ENCODE measurements around the gene PZP. TPM values are rescaled to one million over a fixed set of nuclear protein-coding genes. Genes with fewer than 3 reads are reported as not detected.

PZP gene
- total and polyA plus RNA-seq, 2 of the 8 experiments (the other 6 are each of a cell fraction or from before 2014, with no cell fraction given) = 0.08 TPM; not detected in 1

DNA sequence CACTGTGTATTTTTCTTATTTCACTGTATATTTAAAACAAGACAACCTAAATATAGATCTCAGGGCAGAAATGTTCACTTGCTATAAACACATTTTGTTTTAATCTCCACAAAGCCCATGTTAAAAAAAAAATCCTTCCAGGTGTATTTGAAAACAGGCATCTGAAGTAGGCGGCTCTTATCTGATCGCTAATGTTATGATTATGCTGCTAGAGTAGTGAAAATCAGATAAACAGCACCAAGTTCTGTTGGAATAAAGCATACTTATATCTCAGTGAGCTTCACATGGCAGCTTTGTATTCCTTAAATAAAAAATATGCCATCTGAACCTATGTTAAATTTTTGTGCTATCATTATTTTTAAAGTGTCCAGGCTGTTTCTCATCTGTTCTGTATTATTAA is 47.6 kb upstream of the PZP start (continued):
- TF ChIP-seq KDM4A (IDR thresholded peaks at IDR 0.05; ENCODE audit: low read depth, low read length, severe bottlenecking) (no peak), ZNF274 (IDR thresholded peaks at IDR 0.05; ENCODE audit: borderline replicate concordance, extremely low read depth, low read length) (no peak), SAP30 (IDR thresholded peaks at IDR 0.05; ENCODE audit: insufficient read depth, insufficient replicate concordance, low read length) (no peak)
